ENCODE results near the gene ATG4B.

The ATG4B gene

GRCh38 chr2:241618829-241619228, 18.7 kb upstream of the ATG4B start:
- H3F3A ChIP-seq (ENCODE audit: insufficient read depth): 0 out of 2 replicates have a peak, but pooled peaks cover 3% of the 10 kb centered on the region
- H3K27me3 ChIP-seq (ENCODE audit: low read length): no peaks in the 10 kb centered on the region
- H3K36me3 ChIP-seq (ENCODE audit: low read length): no peaks in the 10 kb centered on the region
- no peak for TF ChIP-seq CTCF (IDR thresholded peaks at IDR 0.05; ENCODE audit: insufficient read depth, low read length, poor library complexity, severe bottlenecking)
- TF ChIP-seq EZH2phosphoT487 (conservative IDR thresholded peaks at IDR 0.05; ENCODE audit: low read length): no peak
- no peaks in the 10 kb centered on the region for H3K9me2 ChIP-seq (replicated peaks; ENCODE audit: insufficient read depth, low read length)
- H3K9ac ChIP-seq (ENCODE audit: low read length): 0 out of 2 replicates have a peak overlapping the region, but pooled peaks have one; percentile 34
- H3K4me3 ChIP-seq (ENCODE audit: insufficient read depth, low read length, poor library complexity, severe bottlenecking): no peak overlapping the region
- H3K9me3 ChIP-seq (ENCODE audit: insufficient read depth, low read length): no peaks in the 10 kb centered on the region
- no peaks in the 10 kb centered on the region; the same call in 1 of the 2 replicates for H4K20me1 ChIP-seq (ENCODE audit: low read depth, low read length)
- no peak overlapping the region for H3K27ac ChIP-seq (ENCODE audit: low read depth, low read length)
- no peak overlapping the region for H2AFZ ChIP-seq (ENCODE audit: low read depth, low read length, severe bottlenecking)
- H3K4me2 ChIP-seq (ENCODE audit: low read depth, low read length, poor library complexity, severe bottlenecking): no peak overlapping the region
- H3K79me2 ChIP-seq (ENCODE audit: insufficient read depth, low read length): peaks cover 65% of the 10 kb centered on the region

GRCh38 chr2:241619597-241620418, 17.7 kb upstream of the ATG4B start:
- no peaks in the 10 kb centered on the region for H3K36me3 ChIP-seq (ENCODE audit: low read length)
- H3K4me2 ChIP-seq (ENCODE audit: low read depth, low read length, poor library complexity, severe bottlenecking): no peak overlapping the region
- H3K4me3 ChIP-seq (ENCODE audit: insufficient read depth, low read length, poor library complexity, severe bottlenecking): no peak overlapping the region
- peaks cover 68% of the 10 kb centered on the region for H3K79me2 ChIP-seq (ENCODE audit: insufficient read depth, low read length)
- TF ChIP-seq CTCF (IDR thresholded peaks at IDR 0.05; ENCODE audit: insufficient read depth, low read length, poor library complexity, severe bottlenecking) (no peak), EZH2phosphoT487 (conservative IDR thresholded peaks at IDR 0.05; ENCODE audit: low read length) (no peak)
- H4K20me1 ChIP-seq (ENCODE audit: low read depth, low read length): no peaks in the 10 kb centered on the region; the same call in 1 of the 2 replicates
- no peaks in the 10 kb centered on the region for H3K27me3 ChIP-seq (ENCODE audit: low read length)
- H3K9me2 ChIP-seq (replicated peaks; ENCODE audit: insufficient read depth, low read length): no peaks in the 10 kb centered on the region
- no peak overlapping the region for H3K27ac ChIP-seq (ENCODE audit: low read depth, low read length)
- no peaks in the 10 kb centered on the region for H3K9me3 ChIP-seq (ENCODE audit: insufficient read depth, low read length)
- no peak overlapping the region for H2AFZ ChIP-seq (ENCODE audit: low read depth, low read length, severe bottlenecking)
- 0 out of 2 replicates have a peak, but pooled peaks cover 3% of the 10 kb centered on the region for H3F3A ChIP-seq (ENCODE audit: insufficient read depth)
- H3K9ac ChIP-seq (ENCODE audit: low read length): no peak overlapping the region

GRCh38 chr2:241620419-241620769, 17.1 kb upstream of the ATG4B start:
- no peaks in the 10 kb centered on the region for H3K36me3 ChIP-seq (ENCODE audit: low read length)
- H3K4me2 ChIP-seq (ENCODE audit: low read depth, low read length, poor library complexity, severe bottlenecking): no peak overlapping the region
- H3K79me2 ChIP-seq (ENCODE audit: insufficient read depth, low read length): peaks cover 68% of the 10 kb centered on the region
- no peak overlapping the region for H3K27ac ChIP-seq (ENCODE audit: low read depth, low read length)
- TF ChIP-seq CTCF (IDR thresholded peaks at IDR 0.05; ENCODE audit: insufficient read depth, low read length, poor library complexity, severe bottlenecking): no peak
- TF ChIP-seq EZH2phosphoT487 (conservative IDR thresholded peaks at IDR 0.05; ENCODE audit: low read length): no peak
- H3K4me3 ChIP-seq (ENCODE audit: insufficient read depth, low read length, poor library complexity, severe bottlenecking): no peak overlapping the region
- no peaks in the 10 kb centered on the region for H3K9me3 ChIP-seq (ENCODE audit: insufficient read depth, low read length)
- no peak overlapping the region for H2AFZ ChIP-seq (ENCODE audit: low read depth, low read length, severe bottlenecking)
- no peaks in the 10 kb centered on the region for H3K9me2 ChIP-seq (replicated peaks; ENCODE audit: insufficient read depth, low read length)
- H3K27me3 ChIP-seq (ENCODE audit: low read length): no peaks in the 10 kb centered on the region
- H3F3A ChIP-seq (ENCODE audit: insufficient read depth): 0 out of 2 replicates have a peak, but pooled peaks cover 3% of the 10 kb centered on the region
- H4K20me1 ChIP-seq (ENCODE audit: low read depth, low read length): no peaks in the 10 kb centered on the region; the same call in 1 of the 2 replicates
- no peak overlapping the region for H3K9ac ChIP-seq (ENCODE audit: low read length)
